ENCODE results near the gene NTNG1. TPM values are rescaled to one million over a fixed set of nuclear protein-coding genes. Genes with fewer than 3 reads are reported as not detected.

Gene NTNG1
- total RNA-seq, 1 experiment from 2014 or later = 1.5 TPM

DNA sequence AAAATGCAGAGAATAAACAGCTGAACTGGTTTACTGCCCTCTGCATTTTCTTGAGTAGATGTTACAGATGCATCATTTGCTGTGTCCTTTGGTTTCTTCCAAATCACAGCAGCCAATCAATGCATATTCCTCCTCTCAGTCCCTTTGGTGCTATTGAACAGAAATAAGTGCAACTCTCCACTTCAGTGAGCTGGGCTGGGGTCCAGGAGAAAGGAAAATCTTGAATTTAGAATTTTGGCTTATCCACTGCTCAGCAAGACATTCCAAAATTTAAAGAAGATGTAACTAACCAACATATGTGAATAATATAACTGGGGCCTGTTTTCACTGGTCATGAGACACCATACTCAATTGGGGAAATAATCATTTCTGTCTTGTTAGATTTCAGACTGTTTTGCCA is 45.2 kb upstream of the NTNG1 start:
- no peak overlapping the region for H2AFZ ChIP-seq (ENCODE audit: low read length)
- H3K4ac ChIP-seq (ENCODE audit: low read depth, low read length) = no peak overlapping the region
- H3K23ac ChIP-seq (ENCODE audit: insufficient read length, low read depth, low read length) = no peak overlapping the region
- H3K79me2 ChIP-seq (ENCODE audit: insufficient read depth, low read length) = no peaks in the 10 kb centered on the region
- no peak overlapping the region for H3K4me2 ChIP-seq (ENCODE audit: insufficient read depth, insufficient read length, low read length)
- no peak overlapping the region for H4K8ac ChIP-seq (replicated peaks; ENCODE audit: insufficient read length, low read depth, low read length)
- no peaks in the 10 kb centered on the region for H3K4me1 ChIP-seq (ENCODE audit: insufficient read depth, low read length)
- no peak overlapping the region for H2BK5ac ChIP-seq (ENCODE audit: insufficient read length, low read length)
- Mint-ChIP-seq H3K4me1 (no peaks in the 10 kb centered on the region), H3K27ac (no peak overlapping the region), H3K9me3 (no peaks in the 10 kb centered on the region; a peak in 1 of 5 replicates), H3K27me3 (ENCODE audit: low read depth) (no peaks in the 10 kb centered on the region), H3K36me3 (ENCODE audit: insufficient read depth in 1 of 3, low read depth in 3 of 3) (no peaks in the 10 kb centered on the region; a peak in 2 of 7 replicates), H3K4me3 (no peak overlapping the region)
- H3K9me3 ChIP-seq (ENCODE audit: control insufficient read depth, low read depth, low read length) = no peaks in the 10 kb centered on the region
- no peak overlapping the region for H3K14ac ChIP-seq (ENCODE audit: insufficient read depth, low read length)
- H3K23me2 ChIP-seq (ENCODE audit: insufficient read length, low read depth, low read length, poor library complexity, severe bottlenecking) = no peaks in the 10 kb centered on the region
- DNase-seq = no peak
- H3T11ph ChIP-seq (ENCODE audit: low read length) = no peak overlapping the region
- H3K27me3 ChIP-seq (ENCODE audit: insufficient read depth, low read length) = no peaks in the 10 kb centered on the region
- no peak overlapping the region for H2BK15ac ChIP-seq (ENCODE audit: low read depth, low read length)
- H3K56ac ChIP-seq (ENCODE audit: insufficient read length, low read depth, low read length) = no peak overlapping the region
- H4K20me1 ChIP-seq (ENCODE audit: control insufficient read depth, insufficient read depth, insufficient read length) = no peaks in the 10 kb centered on the region
- no peak overlapping the region for H4K5ac ChIP-seq (ENCODE audit: insufficient read length, low read depth, low read length)
- H2AK5ac ChIP-seq (ENCODE audit: insufficient read length, low read length) = no peak overlapping the region
- H4K91ac ChIP-seq (ENCODE audit: insufficient read length, low read depth, low read length) = no peak overlapping the region
- no peak overlapping the region for H2BK12ac ChIP-seq (ENCODE audit: insufficient read length, low read depth, low read length)
- H2BK120ac ChIP-seq (ENCODE audit: low read depth, low read length, poor library complexity, severe bottlenecking) = no peak overlapping the region
- H3K27ac ChIP-seq (ENCODE audit: insufficient read length, low read depth, low read length) = no peak overlapping the region
- no peak overlapping the region for H2BK20ac ChIP-seq (ENCODE audit: low read depth, low read length, poor library complexity, severe bottlenecking)
- no peaks in the 10 kb centered on the region for H3K79me1 ChIP-seq (ENCODE audit: insufficient read depth, low read depth, low read length, poor library complexity, severe bottlenecking)
- no peak overlapping the region for H3K9ac ChIP-seq (ENCODE audit: extremely low read depth, insufficient read length, low read length)
- no peak overlapping the region for H3K18ac ChIP-seq (ENCODE audit: insufficient read length, low read depth, low read length)
- TF ChIP-seq, protein P1, sequence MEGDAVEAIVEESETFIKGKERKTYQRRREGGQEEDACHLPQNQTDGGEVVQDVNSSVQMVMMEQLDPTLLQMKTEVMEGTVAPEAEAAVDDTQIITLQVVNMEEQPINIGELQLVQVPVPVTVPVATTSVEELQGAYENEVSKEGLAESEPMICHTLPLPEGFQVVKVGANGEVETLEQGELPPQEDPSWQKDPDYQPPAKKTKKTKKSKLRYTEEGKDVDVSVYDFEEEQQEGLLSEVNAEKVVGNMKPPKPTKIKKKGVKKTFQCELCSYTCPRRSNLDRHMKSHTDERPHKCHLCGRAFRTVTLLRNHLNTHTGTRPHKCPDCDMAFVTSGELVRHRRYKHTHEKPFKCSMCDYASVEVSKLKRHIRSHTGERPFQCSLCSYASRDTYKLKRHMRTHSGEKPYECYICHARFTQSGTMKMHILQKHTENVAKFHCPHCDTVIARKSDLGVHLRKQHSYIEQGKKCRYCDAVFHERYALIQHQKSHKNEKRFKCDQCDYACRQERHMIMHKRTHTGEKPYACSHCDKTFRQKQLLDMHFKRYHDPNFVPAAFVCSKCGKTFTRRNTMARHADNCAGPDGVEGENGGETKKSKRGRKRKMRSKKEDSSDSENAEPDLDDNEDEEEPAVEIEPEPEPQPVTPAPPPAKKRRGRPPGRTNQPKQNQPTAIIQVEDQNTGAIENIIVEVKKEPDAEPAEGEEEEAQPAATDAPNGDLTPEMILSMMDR (conservative IDR thresholded peaks at IDR 0.05) = no peak
